A549 (cell line): ENCODE measurements around the gene VAPB. TPM values are rescaled to one million over a fixed set of nuclear protein-coding genes. Genes with fewer than 3 reads are reported as not detected.

Experiments
- ATAC-seq, 2 experiments: fragments of 200-7000 bp in 1 of 2; fragments of >200 bp in 1 of 2; cut with Nextera tagmentation in 1 of 2; cut with Tn5 transposase in 1 of 2; 3 replicates each; pipeline versions ENCODE4 v1.8.0 to v1.9.1; 2018 to 2020; ENCODE audit warnings: mild to moderate bottlenecking in 1 of 2, moderate library complexity in 1 of 2
- CTCF ChIA-PET: fragments of 300-600 bp; sonication (Branson Sonifier 250); formaldehyde crosslinking; extraction: SDS; loops from one replicate; lab custom pipeline; 2021; ENCODE audit warnings: antibody characterized with exemption, inconsistent platforms; lab: Yijun Ruan, JAX
- POLR2A ChIA-PET: fragments of 350-600 bp; formaldehyde crosslinking; extraction: SDS; loops from one replicate; lab custom pipeline; 2021; ENCODE audit warnings: antibody characterized with exemption, inconsistent platforms; lab: Yijun Ruan, JAX
- DNase-seq, 2 experiments: peaks; one replicate each; pipeline versions ENCODE4 v3.0.0 to v3.0.0-alpha.2; 2011 to 2016; ENCODE audit warnings: low read depth in 1 of 2, low spot score in 1 of 2
- FAIRE-seq: peaks from 2 replicates; lab custom pipeline; 2011; peaks lifted over from hg19 to GRCh38; lab: Jason Lieb, UNC
- H3K27ac ChIP-seq, 2 experiments: fragments of >200 bp; sonication (Bioruptor Twin); formaldehyde crosslinking; 3 replicates each; pipeline ENCODE4 v1.5.1; 2016 to 2017
- H3K4me1 ChIP-seq: fragments of >200 bp; sonication (Bioruptor Twin); formaldehyde crosslinking; 3 replicates; pipeline ENCODE4 v1.6.1; 2016
- H3K4me2 ChIP-seq: fragments of >200 bp; sonication (Bioruptor Twin); formaldehyde crosslinking; 3 replicates; pipeline ENCODE4 v1.6.1; 2016
- H3K4me3 ChIP-seq: fragments of >200 bp; sonication (Bioruptor Twin); formaldehyde crosslinking; 3 replicates; pipeline ENCODE4 v1.5.1; 2016
- H3K9me3 ChIP-seq: fragments of >200 bp; sonication (Bioruptor Twin); formaldehyde crosslinking; 3 replicates; pipeline ENCODE4 v1.6.1; 2016
- CBX8 ChIP-seq: fragments of 200-600 bp; sonication (generic); IDR thresholded peaks from 2 replicates; pipeline ENCODE4 v1.6.1; 2016
- CEBPB ChIP-seq, 2 experiments: fragments of >200 bp in 1 of 2; sonication (Bioruptor Twin) in 1 of 2; formaldehyde crosslinking in 1 of 2; IDR thresholded peaks; 2 replicates each; pipeline ENCODE4 v1.6.1; 2012 to 2016
- CHD4 ChIP-seq: fragments of 200-600 bp; sonication (generic); IDR thresholded peaks from 2 replicates; pipeline ENCODE4 v1.6.1; 2016; ENCODE audit warnings: antibody characterized with exemption, mild to moderate bottlenecking, borderline replicate concordance
- EHF ChIP-seq: fragments of 250-450 bp; sonication (Bioruptor Pico); IDR thresholded peaks from 2 replicates; pipeline ENCODE4 v1.5.0; 2020; ENCODE audit warnings: mild to moderate bottlenecking
- EHMT2 ChIP-seq: fragments of 200-600 bp; sonication (generic); IDR thresholded peaks from 2 replicates; pipeline ENCODE4 v1.6.1; 2016; ENCODE audit warnings: antibody characterized with exemption, low read depth, mild to moderate bottlenecking, moderate library complexity
- EP300 ChIP-seq, 2 experiments: fragments of >200 bp; sonication (Bioruptor Twin); formaldehyde crosslinking; IDR thresholded peaks; 2 replicates in 1 of 2; 3 replicates in 1 of 2; pipeline ENCODE4 v1.6.1; 2016 to 2017
- ESRRA ChIP-seq: fragments of 150-350 bp; IDR thresholded peaks from 2 replicates; pipeline ENCODE4 v1.6.1; 2014; ENCODE audit warnings: mild to moderate bottlenecking, low read length, borderline replicate concordance
- FOSB ChIP-seq: fragments of 250-450 bp; sonication (Bioruptor Pico); IDR thresholded peaks from 2 replicates; pipeline ENCODE4 v1.5.0; 2020; ENCODE audit warnings: mild to moderate bottlenecking, moderate library complexity
- FOSL2 ChIP-seq, 2 experiments: fragments of 450-650 bp in 1 of 2; fragments of >200 bp in 1 of 2; sonication (Bioruptor Twin) in 1 of 2; formaldehyde crosslinking; IDR thresholded peaks; 2 replicates each; pipeline versions ENCODE4 v1.5.0 to v1.6.1; 2016 to 2020; ENCODE audit warnings: mild to moderate bottlenecking in 1 of 2, moderate library complexity in 1 of 2
- FOXS1 ChIP-seq: fragments of 250-450 bp; sonication (Bioruptor Pico); IDR thresholded peaks from 2 replicates; pipeline ENCODE4 v1.5.0; 2020; ENCODE audit warnings: mild to moderate bottlenecking, moderate library complexity
- HDAC2 ChIP-seq: fragments of 200-600 bp; sonication (generic); IDR thresholded peaks from 2 replicates; pipeline ENCODE4 v1.6.1; 2016
- HOXA7 ChIP-seq: fragments of 250-450 bp; sonication (Bioruptor Pico); IDR thresholded peaks from 2 replicates; pipeline ENCODE4 v1.5.0; 2020; ENCODE audit warnings: mild to moderate bottlenecking, moderate library complexity
- HOXB13 ChIP-seq: fragments of 250-450 bp; sonication (Bioruptor Pico); IDR thresholded peaks from 2 replicates; pipeline ENCODE4 v1.5.0; 2020; ENCODE audit warnings: low read depth, mild to moderate bottlenecking, moderate library complexity
- HOXB5 ChIP-seq: fragments of 250-450 bp; sonication (Bioruptor Pico); IDR thresholded peaks from 2 replicates; pipeline ENCODE4 v1.5.0; 2020; ENCODE audit warnings: mild to moderate bottlenecking, moderate library complexity
- KDM1A ChIP-seq: fragments of 200-600 bp; sonication (generic); IDR thresholded peaks from 2 replicates; pipeline ENCODE4 v1.6.1; 2016; ENCODE audit warnings: low read depth, mild to moderate bottlenecking
- KDM5A ChIP-seq: fragments of 200-600 bp; sonication (generic); IDR thresholded peaks from 2 replicates; pipeline ENCODE4 v1.6.1; 2016; ENCODE audit warnings: antibody characterized with exemption, mild to moderate bottlenecking
- MAFK ChIP-seq: fragments of 450-650 bp; IDR thresholded peaks from 2 replicates; pipeline ENCODE4 v1.6.1; 2014; ENCODE audit not compliant: partially characterized antibody
- MAZ ChIP-seq: fragments of 150-350 bp; IDR thresholded peaks from 2 replicates; pipeline ENCODE4 v1.6.1; 2014; ENCODE audit warnings: antibody characterized with exemption, low read depth, low read length, borderline replicate concordance
- NPAS2 ChIP-seq: fragments of 250-450 bp; sonication (Bioruptor Pico); IDR thresholded peaks from 2 replicates; pipeline ENCODE4 v1.8.0; 2022; ENCODE audit warnings: mild to moderate bottlenecking, moderate library complexity, borderline replicate concordance
- NR3C1 ChIP-seq: fragments of >200 bp; sonication (Bioruptor Twin); formaldehyde crosslinking; IDR thresholded peaks from 3 replicates; pipeline ENCODE4 v1.6.1; 2017
- PHF8 ChIP-seq: fragments of 200-600 bp; sonication (generic); IDR thresholded peaks from 2 replicates; pipeline ENCODE4 v1.6.1; 2016; ENCODE audit warnings: low read depth, mild to moderate bottlenecking, antibody characterized with exemption, moderate library complexity, borderline replicate concordance
- POLR2AphosphoS2 ChIP-seq: conservative IDR thresholded peaks from 2 replicates; pipeline ENCODE4 v1.6.1; 2012; ENCODE audit warnings: low read length, improper control_type of control experiment, inconsistent platforms
- RCOR1 ChIP-seq: fragments of 150-350 bp; IDR thresholded peaks from 2 replicates; pipeline ENCODE4 v1.6.1; 2014; ENCODE audit warnings: antibody characterized with exemption, low read length, low read depth
- RFX5 ChIP-seq: fragments of 450-650 bp; IDR thresholded peaks from 2 replicates; pipeline ENCODE4 v1.7.1; 2014; ENCODE audit warnings: antibody characterized with exemption, mild to moderate bottlenecking, moderate library complexity
- RNF2 ChIP-seq: fragments of 200-600 bp; sonication (generic); IDR thresholded peaks from 2 replicates; pipeline ENCODE4 v1.6.1; 2016; ENCODE audit warnings: low read depth, mild to moderate bottlenecking, antibody characterized with exemption, moderate library complexity, borderline replicate concordance
- SMC3 ChIP-seq: fragments of >200 bp; sonication (Bioruptor Twin); formaldehyde crosslinking; IDR thresholded peaks from 3 replicates; pipeline ENCODE4 v1.6.1; 2018; ENCODE audit warnings: inconsistent platforms
- TFCP2L1 ChIP-seq: fragments of 250-450 bp; sonication (Bioruptor Pico); IDR thresholded peaks from 2 replicates; pipeline ENCODE4 v1.5.0; 2021; ENCODE audit warnings: mild to moderate bottlenecking
- ZFP36 ChIP-seq: fragments of 450-650 bp; IDR thresholded peaks from 2 replicates; pipeline ENCODE4 v1.6.1; 2014; ENCODE audit warnings: borderline replicate concordance; ENCODE audit not compliant: partially characterized antibody
- ZSCAN20 ChIP-seq: fragments of 250-450 bp; sonication (Bioruptor Pico); IDR thresholded peaks from 2 replicates; pipeline ENCODE4 v1.8.0; 2022; ENCODE audit warnings: mild to moderate bottlenecking, moderate library complexity
- WGBS: methylation state at CpG from one replicate; pipeline ENCODE4 v1.1.6; 2017; ENCODE audit errors: missing lambda C conversion rate; 5-methylcytosine and 5-hydroxymethylcytosine counted together
- polyA minus RNA-seq: library from RNA; depleted of rRNA, polyadenylated mRNA; stranded (reverse); fragments of >200 nt; gene quantifications from 2 replicates; pipeline ENCODE4 v1.2.3, GENCODE V29; 2011; rRNA and poly(A)+ RNA removed
- polyA plus RNA-seq, 4 experiments: library from polyadenylated mRNA; depleted of rRNA in 3 of 4; stranded (reverse); fragments of >200 nt; fragmentation: RNase III in 1 of 4; extraction: RNeasy Plus Mini Kit Qiagen cat#74134 plus additional on column Dnase treatment in 1 of 4; gene quantifications; 2 replicates in 3 of 4; 3 replicates in 1 of 4; pipeline ENCODE4 v1.2.3, GENCODE V29; 2011 to 2017
- TF ChIP-seq, protein P1 (sequence below): IDR thresholded peaks from 2 replicates; pipeline ENCODE4 v1.6.1; 2012
- TF ChIP-seq, protein P2 (sequence below): fragments of >200 bp; sonication (Bioruptor Twin); formaldehyde crosslinking; IDR thresholded peaks from 3 replicates; pipeline ENCODE4 v1.6.1; 2016
- TF ChIP-seq, protein P3 (sequence below): fragments of 150-350 bp; IDR thresholded peaks from 2 replicates; pipeline ENCODE4 v1.6.1; 2014; ENCODE audit warnings: low read depth, mild to moderate bottlenecking, low read length
- TF ChIP-seq, protein P4 (sequence below): fragments of >200 bp; sonication (Bioruptor Twin); formaldehyde crosslinking; IDR thresholded peaks from 2 replicates; pipeline ENCODE4 v1.6.1; 2016
- TF ChIP-seq, protein P5 (sequence below): fragments of >200 bp; sonication (Bioruptor Twin); formaldehyde crosslinking; IDR thresholded peaks from 3 replicates; pipeline ENCODE4 v1.5.1; 2016
- TF ChIP-seq, protein P6 (sequence below): IDR thresholded peaks from 2 replicates; pipeline ENCODE4 v1.6.1; 2012; ENCODE audit warnings: low read depth, borderline replicate concordance

VAPB gene, protein sequence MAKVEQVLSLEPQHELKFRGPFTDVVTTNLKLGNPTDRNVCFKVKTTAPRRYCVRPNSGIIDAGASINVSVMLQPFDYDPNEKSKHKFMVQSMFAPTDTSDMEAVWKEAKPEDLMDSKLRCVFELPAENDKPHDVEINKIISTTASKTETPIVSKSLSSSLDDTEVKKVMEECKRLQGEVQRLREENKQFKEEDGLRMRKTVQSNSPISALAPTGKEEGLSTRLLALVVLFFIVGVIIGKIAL
- polyA plus RNA-seq (2011; rRNA removed) (39.6 and 44.0 TPM in 2 replicates), polyA plus RNA-seq (2017; fragmentation: RNase III; extraction: RNeasy Plus Mini Kit Qiagen cat#74134 plus additional on column Dnase treatment) (43.8 to 45.8 TPM (median 45.4 TPM) in 3 replicates), polyA minus RNA-seq (19.3 and 21.1 TPM in 2 replicates)
- 22.2 and 23.4 TPM in 2 replicates for polyA plus RNA-seq (2012; cell fraction: cytosol; rRNA removed)
- 15.5 and 24.9 TPM in 2 replicates for polyA plus RNA-seq (2012; cell fraction: nucleus; rRNA removed)

DNA sequence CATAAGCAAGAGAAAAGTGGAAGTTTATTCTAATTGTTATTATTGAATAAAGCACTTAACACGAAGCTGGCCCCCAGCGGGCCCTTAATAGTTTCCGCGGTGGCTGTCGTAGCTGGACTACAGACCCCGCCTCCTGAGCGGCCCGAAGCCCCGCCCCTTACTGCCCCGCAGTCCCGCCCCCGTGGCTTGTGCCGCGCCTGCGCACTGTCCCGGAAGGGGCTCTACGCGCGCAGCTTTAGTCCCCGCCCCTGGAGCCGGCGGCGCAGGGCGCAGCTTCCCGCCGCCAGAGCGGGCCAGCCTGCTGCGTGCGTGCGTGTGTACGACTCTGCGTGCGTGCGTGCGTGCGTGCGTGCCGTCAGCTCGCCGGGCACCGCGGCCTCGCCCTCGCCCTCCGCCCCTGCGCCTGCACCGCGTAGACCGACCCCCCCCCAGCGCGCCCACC lies at the start of gene VAPB:
Gene VAPB (plus strand): TSS at position 348 of the 442 bp plus-strand sequence. CDS start 231 bp downstream, outside the sequence.
- Histone ChIP-seq H3K4me1 (peaks cover 16% of the 10 kb centered on the region), H3K4me3 (peak within 1 kb of the TSS; percentile 100), H3K9me3 (no peaks in the 10 kb centered on the region), H3K27ac (peak within 1 kb of the TSS; percentile 91 to 99), H3K4me2 (peak within 1 kb of the TSS; percentile 91)
- ATAC-seq (peak; percentile 99 to 100), DNase-seq (peak; percentile 60 to 96), FAIRE-seq (no peak)
- POLR2A ChIA-PET = interaction anchor here (0.6 to 1.3 kb wide), 8 partner anchors 12 to 263 kb away, joined by 3 to 23 read pairs (median 5); partner anchors contain the start of gene STX16
- CTCF ChIA-PET = interaction anchor here (0.7 to 1.8 kb wide), 6 partner anchors 12 to 1106 kb away, joined by 3 to 7 read pairs (median 3); partner anchors contain the start of gene STX16
- 0% methylated on average over 8 of the region's 51 CpGs for WGBS
- TF ChIP-seq PHF8 = no peak
- TF ChIP-seq RFX5 = no peak
- TF ChIP-seq CHD4 = no peak
- TF ChIP-seq, protein P1, sequence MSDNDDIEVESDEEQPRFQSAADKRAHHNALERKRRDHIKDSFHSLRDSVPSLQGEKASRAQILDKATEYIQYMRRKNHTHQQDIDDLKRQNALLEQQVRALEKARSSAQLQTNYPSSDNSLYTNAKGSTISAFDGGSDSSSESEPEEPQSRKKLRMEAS = peak; percentile 85
- TF ChIP-seq, protein P2, sequence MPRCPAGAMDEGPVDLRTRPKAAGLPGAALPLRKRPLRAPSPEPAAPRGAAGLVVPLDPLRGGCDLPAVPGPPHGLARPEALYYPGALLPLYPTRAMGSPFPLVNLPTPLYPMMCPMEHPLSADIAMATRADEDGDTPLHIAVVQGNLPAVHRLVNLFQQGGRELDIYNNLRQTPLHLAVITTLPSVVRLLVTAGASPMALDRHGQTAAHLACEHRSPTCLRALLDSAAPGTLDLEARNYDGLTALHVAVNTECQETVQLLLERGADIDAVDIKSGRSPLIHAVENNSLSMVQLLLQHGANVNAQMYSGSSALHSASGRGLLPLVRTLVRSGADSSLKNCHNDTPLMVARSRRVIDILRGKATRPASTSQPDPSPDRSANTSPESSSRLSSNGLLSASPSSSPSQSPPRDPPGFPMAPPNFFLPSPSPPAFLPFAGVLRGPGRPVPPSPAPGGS = peak; percentile 54; the same call in 1 of the 3 replicates
- no peak for TF ChIP-seq RCOR1
- TF ChIP-seq CEBPB (IDR thresholded peaks at IDR 0.05) = no peak
- no peak for TF ChIP-seq HOXB5
- TF ChIP-seq, protein P3, sequence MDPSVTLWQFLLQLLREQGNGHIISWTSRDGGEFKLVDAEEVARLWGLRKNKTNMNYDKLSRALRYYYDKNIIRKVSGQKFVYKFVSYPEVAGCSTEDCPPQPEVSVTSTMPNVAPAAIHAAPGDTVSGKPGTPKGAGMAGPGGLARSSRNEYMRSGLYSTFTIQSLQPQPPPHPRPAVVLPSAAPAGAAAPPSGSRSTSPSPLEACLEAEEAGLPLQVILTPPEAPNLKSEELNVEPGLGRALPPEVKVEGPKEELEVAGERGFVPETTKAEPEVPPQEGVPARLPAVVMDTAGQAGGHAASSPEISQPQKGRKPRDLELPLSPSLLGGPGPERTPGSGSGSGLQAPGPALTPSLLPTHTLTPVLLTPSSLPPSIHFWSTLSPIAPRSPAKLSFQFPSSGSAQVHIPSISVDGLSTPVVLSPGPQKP = no peak
- TF ChIP-seq HDAC2 = no peak
- no peak for TF ChIP-seq FOXS1 (CRISPR knock-in tag)
- no peak for TF ChIP-seq MAFK
- TF ChIP-seq, protein P4, sequence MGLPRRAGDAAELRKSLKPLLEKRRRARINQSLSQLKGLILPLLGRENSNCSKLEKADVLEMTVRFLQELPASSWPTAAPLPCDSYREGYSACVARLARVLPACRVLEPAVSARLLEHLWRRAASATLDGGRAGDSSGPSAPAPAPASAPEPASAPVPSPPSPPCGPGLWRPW = no peak
- TF ChIP-seq ZSCAN20 = no peak
- TF ChIP-seq FOSL2 (IDR thresholded peaks at IDR 0.05) = no peak
- TF ChIP-seq FOSL2 (CRISPR knock-in tag; IDR thresholded peaks at IDR 0.05) = no peak
- no peak for TF ChIP-seq HOXB13 (CRISPR knock-in tag)
- TF ChIP-seq KDM1A = no peak
- TF ChIP-seq RNF2 = no peak
- TF ChIP-seq CBX8 = no peak
- TF ChIP-seq NR3C1 = no peak
- no peak for TF ChIP-seq HOXA7 (CRISPR knock-in tag)
- no peak for TF ChIP-seq ZFP36
- TF ChIP-seq NPAS2 (CRISPR knock-in tag) = no peak
- TF ChIP-seq, protein P5, sequence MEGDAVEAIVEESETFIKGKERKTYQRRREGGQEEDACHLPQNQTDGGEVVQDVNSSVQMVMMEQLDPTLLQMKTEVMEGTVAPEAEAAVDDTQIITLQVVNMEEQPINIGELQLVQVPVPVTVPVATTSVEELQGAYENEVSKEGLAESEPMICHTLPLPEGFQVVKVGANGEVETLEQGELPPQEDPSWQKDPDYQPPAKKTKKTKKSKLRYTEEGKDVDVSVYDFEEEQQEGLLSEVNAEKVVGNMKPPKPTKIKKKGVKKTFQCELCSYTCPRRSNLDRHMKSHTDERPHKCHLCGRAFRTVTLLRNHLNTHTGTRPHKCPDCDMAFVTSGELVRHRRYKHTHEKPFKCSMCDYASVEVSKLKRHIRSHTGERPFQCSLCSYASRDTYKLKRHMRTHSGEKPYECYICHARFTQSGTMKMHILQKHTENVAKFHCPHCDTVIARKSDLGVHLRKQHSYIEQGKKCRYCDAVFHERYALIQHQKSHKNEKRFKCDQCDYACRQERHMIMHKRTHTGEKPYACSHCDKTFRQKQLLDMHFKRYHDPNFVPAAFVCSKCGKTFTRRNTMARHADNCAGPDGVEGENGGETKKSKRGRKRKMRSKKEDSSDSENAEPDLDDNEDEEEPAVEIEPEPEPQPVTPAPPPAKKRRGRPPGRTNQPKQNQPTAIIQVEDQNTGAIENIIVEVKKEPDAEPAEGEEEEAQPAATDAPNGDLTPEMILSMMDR = no peak
- no peak for TF ChIP-seq FOSB (CRISPR knock-in tag)
- TF ChIP-seq EP300 (IDR thresholded peaks at IDR 0.05) = no peak
- TF ChIP-seq, protein P6, sequence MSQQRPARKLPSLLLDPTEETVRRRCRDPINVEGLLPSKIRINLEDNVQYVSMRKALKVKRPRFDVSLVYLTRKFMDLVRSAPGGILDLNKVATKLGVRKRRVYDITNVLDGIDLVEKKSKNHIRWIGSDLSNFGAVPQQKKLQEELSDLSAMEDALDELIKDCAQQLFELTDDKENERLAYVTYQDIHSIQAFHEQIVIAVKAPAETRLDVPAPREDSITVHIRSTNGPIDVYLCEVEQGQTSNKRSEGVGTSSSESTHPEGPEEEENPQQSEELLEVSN = peak; percentile 85
- no peak for TF ChIP-seq TFCP2L1 (CRISPR knock-in tag)
- TF ChIP-seq EHF (CRISPR knock-in tag) = no peak
- TF ChIP-seq SMC3 = 0 out of 3 replicates have a peak, but pooled peaks have one; percentile 7
- no peak for TF ChIP-seq POLR2AphosphoS2
- TF ChIP-seq EHMT2 = no peak
- no peak for TF ChIP-seq ESRRA
- no peak for TF ChIP-seq MAZ
- TF ChIP-seq KDM5A = no peak
